Ovary (tissue), 9 donors: ENCODE results near the gene CALCB. TPM values are rescaled to one million over a fixed set of nuclear protein-coding genes. Genes with fewer than 3 reads are reported as not detected.
"Not testable (repeated sequence)": the region's sequence is repeated elsewhere in the genome, so short reads cannot be mapped to it uniquely, and the experiment has no call there.

ENCODE experiments used
- DNase-seq, 5 donors: peaks; one replicate each; pipeline ENCODE4 v3.0.0-alpha.2; 2019 to 2020
- H3K27ac ChIP-seq, 2 donors: fragments of 200-600 bp; one replicate each; pipeline versions ENCODE4 v1.5.1 to v1.8.0; 2019 to 2022
- H3K27me3 ChIP-seq: fragments of 200-600 bp; one replicate; pipeline ENCODE4 v1.8.0; 2022
- H3K36me3 ChIP-seq: fragments of 200-600 bp; sonication (generic); one replicate; pipeline ENCODE4 v1.5.1; 2019
- H3K4me1 ChIP-seq: one replicate; pipeline ENCODE4 v1.8.1; 2013; ENCODE audit warnings: mild to moderate bottlenecking, moderate library complexity; ENCODE audit not compliant: insufficient read depth
- H3K4me3 ChIP-seq: fragments of 200-600 bp; sonication (generic); one replicate; pipeline ENCODE4 v1.5.1; 2017
- H3K9me3 ChIP-seq, 2 donors: fragments of 200-600 bp in 1 of 2; sonication (generic) in 1 of 2; one replicate each; pipeline versions ENCODE4 v1.5.1 to v1.8.1; 2013 to 2019; ENCODE audit warnings: mild to moderate bottlenecking in 1 of 2, moderate library complexity in 1 of 2
- EP300 ChIP-seq: sonication (generic); formaldehyde crosslinking; IDR thresholded peaks from one replicate; pipeline ENCODE4 v1.6.1; 2017; ENCODE audit warnings: antibody characterized with exemption
- POLR2A ChIP-seq: fragments of 450-650 bp; IDR thresholded peaks from one replicate; pipeline ENCODE4 v1.6.1; 2017; ENCODE audit warnings: antibody characterized with exemption, mild to moderate bottlenecking, moderate library complexity
- WGBS, 3 donors: extraction: QIAGEN DNeasy Blood & Tissue Kit in 1 of 3; methylation state at CpG; one replicate each; pipeline versions ENCODE4 v1.1.5 to v1.1.7; 2013 to 2017; 5-methylcytosine and 5-hydroxymethylcytosine counted together
- intact Hi-C, 4 donors: fragments of 100-400 bp; cut with DNase I; formaldehyde crosslinking; loops; one replicate each; pipeline versions ENCODE4 v1.11.0 to v1.15.1; 2022 to 2023
- polyA plus RNA-seq, 2 donors: library from polyadenylated mRNA; stranded (reverse); fragments of 200-250 nt in 1 of 2; fragments of 350-450 nt in 1 of 2; fragmentation: Illumina TruSeq in 1 of 2; extraction: RNeasy Lipid Tissue Mini Kit (QIAGEN cat#74804) in 1 of 2; gene quantifications; one replicate each; pipeline ENCODE4 v1.2.3, GENCODE V29; 2013 to 2014
- total RNA-seq, 7 donors: library from RNA; depleted of rRNA in 2 of 7; stranded (reverse); fragments of >200 nt in 2 of 7; fragmentation: NEBNext Ultra II Directional in 3 of 7; extraction: Animal tissue kit (Norgen Biotek cat#: 25700) in 3 of 7; gene quantifications; one replicate each; pipeline versions ENCODE4 v1.1.0 to v1.2.4, GENCODE V29; 2016 to 2023
- TF ChIP-seq, protein P1 (sequence below), 3 donors: fragments of 450-650 bp in 2 of 3; fragments of 200-600 bp in 1 of 3; IDR thresholded peaks; one replicate each; pipeline versions ENCODE4 v1.5.1 to v1.8.0; 2016 to 2022; ENCODE audit warnings: antibody characterized with exemption in 3 of 3, mild to moderate bottlenecking in 1 of 3
- donor health status: DM: no; HTN: no; CAD: no; lungs with moderate emphysema.
- donor health status: DM: no; HTN: no; CAD: no.
- donor health status: Bipolar disorder and iron deficiency.
- donor health status: DM: yes; HTN: yes; CAD: no.
- donor health status: DM: no; HTN: no; CAD: no.
- donor health status: DM: yes; HTN: yes; CAD: no.

CALCB gene
- total and polyA plus RNA-seq, 9 donors = 0.02 to 0.23 (median 0.08) TPM; not detected in 6

DNA sequence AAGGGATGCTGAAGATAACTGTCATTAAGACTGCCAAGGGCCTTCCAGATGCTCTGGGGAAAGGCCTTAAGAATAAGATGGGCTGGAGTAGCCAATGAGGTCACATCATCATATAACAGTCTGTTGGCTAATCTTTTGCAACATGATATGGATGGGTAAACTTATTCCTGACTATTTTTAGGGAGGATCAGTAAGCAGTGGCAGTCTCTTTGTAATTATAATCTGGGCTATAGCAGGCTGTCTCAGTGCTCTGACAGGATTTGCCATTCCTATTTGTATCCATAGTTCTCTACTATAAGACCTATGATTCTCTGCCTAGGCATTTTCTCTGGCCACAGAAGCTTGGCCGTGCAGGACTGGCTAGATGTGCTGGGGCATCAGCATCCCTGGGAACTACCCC, 16.1 kb upstream of the CALCB start:
- intact Hi-C loops = no loop called here
- TF ChIP-seq, protein P1, sequence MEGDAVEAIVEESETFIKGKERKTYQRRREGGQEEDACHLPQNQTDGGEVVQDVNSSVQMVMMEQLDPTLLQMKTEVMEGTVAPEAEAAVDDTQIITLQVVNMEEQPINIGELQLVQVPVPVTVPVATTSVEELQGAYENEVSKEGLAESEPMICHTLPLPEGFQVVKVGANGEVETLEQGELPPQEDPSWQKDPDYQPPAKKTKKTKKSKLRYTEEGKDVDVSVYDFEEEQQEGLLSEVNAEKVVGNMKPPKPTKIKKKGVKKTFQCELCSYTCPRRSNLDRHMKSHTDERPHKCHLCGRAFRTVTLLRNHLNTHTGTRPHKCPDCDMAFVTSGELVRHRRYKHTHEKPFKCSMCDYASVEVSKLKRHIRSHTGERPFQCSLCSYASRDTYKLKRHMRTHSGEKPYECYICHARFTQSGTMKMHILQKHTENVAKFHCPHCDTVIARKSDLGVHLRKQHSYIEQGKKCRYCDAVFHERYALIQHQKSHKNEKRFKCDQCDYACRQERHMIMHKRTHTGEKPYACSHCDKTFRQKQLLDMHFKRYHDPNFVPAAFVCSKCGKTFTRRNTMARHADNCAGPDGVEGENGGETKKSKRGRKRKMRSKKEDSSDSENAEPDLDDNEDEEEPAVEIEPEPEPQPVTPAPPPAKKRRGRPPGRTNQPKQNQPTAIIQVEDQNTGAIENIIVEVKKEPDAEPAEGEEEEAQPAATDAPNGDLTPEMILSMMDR (IDR thresholded peaks at IDR 0.05) = no peak
- TF ChIP-seq POLR2A (no peak), EP300 (no peak)
- 83 to 95% (median 86%) methylated on average over 1 of the region's 1 CpG for WGBS, 3 donors
- DNase-seq = no peak
- Histone ChIP-seq H3K4me1 (no peaks in the 10 kb centered on the region), H3K9me3 (no peaks in the 10 kb centered on the region), H3K36me3 (no peaks in the 10 kb centered on the region), H3K27ac (no peak overlapping the region), H3K4me3 (no peak overlapping the region), H3K27me3 (no peaks in the 10 kb centered on the region)

DNA sequence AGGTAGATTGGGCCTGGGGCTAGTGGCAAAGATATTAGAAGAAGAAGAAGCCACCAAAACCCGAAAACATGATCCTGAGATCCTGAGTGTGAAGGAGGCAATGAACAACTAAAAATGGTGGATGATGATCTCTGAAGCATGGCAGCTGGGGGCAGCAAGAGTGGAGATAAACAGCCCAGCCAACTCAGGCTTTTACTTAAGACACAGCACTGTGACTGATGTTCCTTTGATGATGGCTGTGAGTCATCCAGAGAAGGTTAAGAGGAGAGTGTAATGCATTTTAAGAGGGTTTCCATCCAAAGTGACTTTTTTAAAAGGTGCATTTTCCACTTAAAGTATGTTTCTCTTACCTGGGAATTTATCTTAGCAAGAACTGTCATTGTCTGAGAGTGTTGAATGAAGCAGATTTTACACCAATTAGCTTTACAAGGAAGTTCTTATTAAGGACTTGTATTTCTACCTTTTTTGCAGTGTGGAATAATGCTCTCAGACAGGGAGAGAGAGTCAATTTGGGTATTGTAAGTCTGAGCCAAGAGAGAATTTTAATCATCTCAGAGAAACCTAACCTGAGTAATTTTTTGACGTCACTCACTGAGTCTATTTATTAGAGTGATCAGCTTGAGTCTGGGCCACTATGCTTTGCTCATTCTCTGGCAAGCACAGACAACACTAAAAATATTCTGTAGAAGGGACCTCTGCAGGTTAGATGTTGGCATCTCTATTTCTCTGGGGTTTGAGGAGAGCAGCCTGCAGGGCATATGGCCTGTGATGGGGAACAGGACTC, 14.1 kb upstream of the CALCB start:
- H3K4me1 ChIP-seq = no peaks in the 10 kb centered on the region
- whole genome bisulfite sequencing, 3 donors = 76 to 89% (median 83%) methylated on average over 2 of the region's 2 CpGs
- no peaks in the 10 kb centered on the region for H3K36me3 ChIP-seq
- intact Hi-C loops = no loop called here
- DNase-seq = no peak
- H3K27ac ChIP-seq = no peak overlapping the region
- H3K27me3 ChIP-seq = no peaks in the 10 kb centered on the region
- H3K9me3 ChIP-seq = no peaks in the 10 kb centered on the region
- no peak overlapping the region for H3K4me3 ChIP-seq
- TF ChIP-seq POLR2A (no peak), EP300 (no peak)
- TF ChIP-seq, protein P1 (IDR thresholded peaks at IDR 0.05) = no peak

DNA sequence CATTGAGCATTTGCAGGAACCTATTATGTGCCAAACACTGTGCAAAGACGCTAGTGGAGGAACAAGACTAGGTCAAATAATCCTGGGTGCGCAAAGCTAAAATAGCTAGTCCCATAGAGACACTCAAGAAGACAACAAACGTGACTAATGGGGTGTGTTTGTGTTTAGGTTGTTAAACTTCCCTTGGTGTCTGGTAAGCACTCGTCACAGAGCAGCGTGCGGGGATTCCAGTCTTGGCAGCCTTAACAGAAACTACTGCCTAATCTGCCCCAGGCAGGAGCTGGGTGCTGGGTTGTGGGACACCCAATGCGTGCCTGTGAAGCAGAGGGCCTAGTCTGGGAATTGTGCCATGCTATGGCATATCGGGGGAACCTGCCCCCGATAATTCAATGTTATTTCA, 10.8 kb upstream of the CALCB start:
- no peak for DNase-seq
- Histone ChIP-seq H3K4me1 (no peaks in the 10 kb centered on the region), H3K9me3 (no peaks in the 10 kb centered on the region), H3K27ac (no peak overlapping the region), H3K27me3 (no peaks in the 10 kb centered on the region), H3K4me3 (no peak overlapping the region), H3K36me3 (no peaks in the 10 kb centered on the region)
- TF ChIP-seq POLR2A = no peak
- TF ChIP-seq EP300 = no peak
- TF ChIP-seq, protein P1 (IDR thresholded peaks at IDR 0.05) = no peak
- WGBS, 3 donors = 77 to 89% (median 84%) methylated on average over 9 of the region's 9 CpGs
- intact Hi-C loops = no loop called here

DNA sequence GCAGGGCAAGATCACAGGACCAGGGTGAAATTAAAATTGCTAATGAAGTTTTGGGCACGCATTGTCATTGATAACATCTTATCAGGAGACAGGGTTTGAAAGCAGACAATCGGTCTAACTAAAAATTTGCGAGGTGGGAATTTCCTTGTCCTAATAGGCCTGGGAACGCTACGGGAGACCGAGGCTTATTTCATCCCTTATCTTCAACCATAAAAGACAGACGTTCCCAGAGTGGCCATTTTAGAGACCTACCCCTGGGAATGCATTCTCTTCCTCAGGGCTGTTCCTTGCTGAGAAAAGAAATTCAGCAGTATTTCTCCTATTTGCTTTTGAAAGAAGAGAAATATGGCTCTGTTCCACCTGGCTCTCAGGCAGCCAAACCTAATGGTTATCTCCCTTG, 3.6 kb upstream of the CALCB start:
- intact Hi-C loops, H3K27me3 ChIP-seq, H3K27ac ChIP-seq, H3K4me3 ChIP-seq, DNase-seq, H3K4me1 ChIP-seq, H3K36me3 ChIP-seq, H3K9me3 ChIP-seq: not testable (repeated sequence)
- WGBS, 3 donors = 81 to 89% (median 88%) methylated on average over 7 of the region's 7 CpGs

DNA sequence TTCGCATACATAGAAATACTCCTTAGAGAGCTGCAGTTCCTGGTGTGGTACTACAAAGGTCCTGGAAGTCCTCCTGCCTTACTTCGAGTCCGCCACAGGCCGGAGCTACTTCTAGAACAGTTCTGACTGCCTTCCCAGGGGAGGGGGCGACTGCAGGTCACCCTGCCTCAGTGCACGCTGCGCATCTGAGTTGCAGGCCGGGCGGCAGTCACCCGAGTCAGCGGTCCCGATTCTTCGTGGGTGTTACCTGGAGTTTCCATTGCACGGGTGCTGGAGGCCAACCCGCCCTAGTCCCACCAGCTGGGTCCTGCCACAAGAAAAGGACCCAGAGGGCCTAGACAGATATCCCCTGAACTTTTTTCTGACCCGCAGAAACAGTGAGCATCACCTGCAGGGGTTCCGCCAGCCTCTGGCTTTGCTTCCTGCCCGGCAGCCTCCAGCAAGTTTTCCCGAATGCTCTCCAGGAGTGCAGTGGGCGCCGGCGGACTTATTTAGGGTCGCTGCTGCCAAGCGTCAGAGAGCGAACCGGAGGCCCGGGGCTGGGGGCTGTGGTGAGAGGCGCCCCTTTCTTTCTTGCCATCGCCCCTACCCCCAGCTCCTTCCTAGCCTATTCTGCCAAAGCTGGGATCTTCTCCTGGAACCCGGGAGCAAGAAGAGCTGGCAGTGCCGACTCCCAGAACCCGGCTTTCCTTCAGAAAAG, 1.7 kb upstream of the CALCB start:
- DNase-seq = no peak
- Histone ChIP-seq H3K27ac (no peak overlapping the region), H3K4me3 (no peak overlapping the region), H3K36me3 (no peaks in the 10 kb centered on the region), H3K4me1 (peaks cover 1% of the 10 kb centered on the region), H3K9me3 (no peaks in the 10 kb centered on the region), H3K27me3 (no peaks in the 10 kb centered on the region)
- TF ChIP-seq EP300 = no peak
- TF ChIP-seq, protein P1 (IDR thresholded peaks at IDR 0.05) = no peak
- no peak for TF ChIP-seq POLR2A
- WGBS, 3 donors = 89 to 91% (median 89%) methylated on average over 32 of the region's 32 CpGs
- intact Hi-C loops = no loop called here
